Bronchial epithelial cell (primary cell): ENCODE results near the gene PRMT7. TPM values are rescaled to one million over a fixed set of nuclear protein-coding genes. Genes with fewer than 3 reads are reported as not detected.

Experiments used
- DNase-seq: peaks from one replicate; pipeline ENCODE4 v3.0.0-alpha.2; 2010; ENCODE audit warnings: low read depth
- FAIRE-seq: peaks from 2 replicates; lab custom pipeline; 2011; peaks lifted over from hg19 to GRCh38; lab: Jason Lieb, UNC
- H3K27me3 ChIP-seq: 2 replicates; pipeline ENCODE4 v1.5.1; 2011; ENCODE audit warnings: low read length; ENCODE audit not compliant: control insufficient read depth, insufficient read depth
- H3K36me3 ChIP-seq: 2 replicates; pipeline ENCODE4 v1.5.1; 2011; ENCODE audit warnings: low read length; ENCODE audit not compliant: control insufficient read depth, insufficient read depth
- H3K4me3 ChIP-seq: 2 replicates; pipeline ENCODE4 v1.5.1; 2011; ENCODE audit warnings: mild to moderate bottlenecking, low read depth, low read length, control low read depth
- total RNA-seq: library from RNA; depleted of rRNA; stranded (reverse); fragments of >200 nt; gene quantifications from 2 replicates; pipeline ENCODE4 v1.2.1, GENCODE V29; 2014
- TF ChIP-seq, protein P1 (sequence below): IDR thresholded peaks from 2 replicates; pipeline ENCODE4 v1.5.1; 2011; ENCODE audit warnings: mild to moderate bottlenecking, moderate library complexity, low read length, control low read depth, inconsistent platforms; ENCODE audit not compliant: insufficient read depth, severe bottlenecking

Gene PRMT7
- total RNA-seq, 1 donor from 2014 or later = 36.9 TPM

DNA sequence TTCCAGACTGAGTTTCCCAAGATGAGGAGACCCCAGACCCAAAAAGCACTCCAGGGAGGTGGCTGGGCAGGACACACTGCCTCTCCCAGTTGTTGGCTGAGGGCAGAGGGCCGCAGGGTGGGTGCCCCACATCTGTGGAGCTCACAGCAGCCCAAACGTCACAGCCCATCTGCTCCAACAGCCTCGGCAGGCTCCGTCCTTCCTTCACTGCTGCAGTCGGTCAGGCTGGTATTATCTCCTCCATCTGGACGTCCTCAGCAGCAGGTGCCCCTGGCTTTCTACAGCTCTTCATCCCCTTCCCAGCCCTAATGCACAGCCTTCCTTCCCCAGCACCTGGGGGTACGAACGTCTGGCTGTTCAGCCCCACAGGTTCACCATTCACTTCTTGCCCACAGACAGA is 55.2 kb downstream of the PRMT7 start:
- Histone ChIP-seq H3K27me3 (peaks cover 17% of the 10 kb centered on the region), H3K4me3 (no peak overlapping the region), H3K36me3 (no peaks in the 10 kb centered on the region)
- DNase-seq = no peak
- no peak for FAIRE-seq
- TF ChIP-seq, protein P1, sequence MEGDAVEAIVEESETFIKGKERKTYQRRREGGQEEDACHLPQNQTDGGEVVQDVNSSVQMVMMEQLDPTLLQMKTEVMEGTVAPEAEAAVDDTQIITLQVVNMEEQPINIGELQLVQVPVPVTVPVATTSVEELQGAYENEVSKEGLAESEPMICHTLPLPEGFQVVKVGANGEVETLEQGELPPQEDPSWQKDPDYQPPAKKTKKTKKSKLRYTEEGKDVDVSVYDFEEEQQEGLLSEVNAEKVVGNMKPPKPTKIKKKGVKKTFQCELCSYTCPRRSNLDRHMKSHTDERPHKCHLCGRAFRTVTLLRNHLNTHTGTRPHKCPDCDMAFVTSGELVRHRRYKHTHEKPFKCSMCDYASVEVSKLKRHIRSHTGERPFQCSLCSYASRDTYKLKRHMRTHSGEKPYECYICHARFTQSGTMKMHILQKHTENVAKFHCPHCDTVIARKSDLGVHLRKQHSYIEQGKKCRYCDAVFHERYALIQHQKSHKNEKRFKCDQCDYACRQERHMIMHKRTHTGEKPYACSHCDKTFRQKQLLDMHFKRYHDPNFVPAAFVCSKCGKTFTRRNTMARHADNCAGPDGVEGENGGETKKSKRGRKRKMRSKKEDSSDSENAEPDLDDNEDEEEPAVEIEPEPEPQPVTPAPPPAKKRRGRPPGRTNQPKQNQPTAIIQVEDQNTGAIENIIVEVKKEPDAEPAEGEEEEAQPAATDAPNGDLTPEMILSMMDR = no peak

DNA sequence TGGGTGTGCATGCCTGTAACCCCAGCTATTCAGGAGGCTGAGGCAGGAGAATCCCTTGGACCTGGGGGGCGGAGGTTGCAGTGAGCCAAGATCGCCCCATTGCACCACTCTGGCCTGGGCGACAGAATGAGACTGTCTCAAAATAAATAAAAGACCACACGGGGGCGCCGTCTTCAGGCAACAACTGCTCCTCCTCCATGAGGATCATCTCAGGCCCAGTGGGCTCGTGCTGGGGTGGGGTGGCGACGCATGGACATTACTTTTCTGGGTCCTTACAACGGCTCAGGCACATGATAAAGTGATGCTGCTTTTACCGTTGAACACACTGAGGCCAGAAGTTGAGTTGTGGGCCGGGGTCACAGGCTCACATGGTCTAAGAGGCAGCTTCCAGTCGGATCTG is 56.2 kb downstream of the PRMT7 start:
- Histone ChIP-seq H3K36me3 (no peaks in the 10 kb centered on the region), H3K27me3 (peaks cover 17% of the 10 kb centered on the region), H3K4me3 (no peak overlapping the region)
- TF ChIP-seq, protein P1 = peak; percentile 60
- DNase-seq = peak; percentile 13
- no peak for FAIRE-seq

GRCh38 chr16:68367440-68367839 is 56.6 kb downstream of the PRMT7 start:
- TF ChIP-seq, protein P1 = no peak
- DNase-seq (no peak), FAIRE-seq (no peak)
- no peak overlapping the region for H3K4me3 ChIP-seq
- peaks cover 17% of the 10 kb centered on the region for H3K27me3 ChIP-seq
- no peaks in the 10 kb centered on the region for H3K36me3 ChIP-seq

DNA sequence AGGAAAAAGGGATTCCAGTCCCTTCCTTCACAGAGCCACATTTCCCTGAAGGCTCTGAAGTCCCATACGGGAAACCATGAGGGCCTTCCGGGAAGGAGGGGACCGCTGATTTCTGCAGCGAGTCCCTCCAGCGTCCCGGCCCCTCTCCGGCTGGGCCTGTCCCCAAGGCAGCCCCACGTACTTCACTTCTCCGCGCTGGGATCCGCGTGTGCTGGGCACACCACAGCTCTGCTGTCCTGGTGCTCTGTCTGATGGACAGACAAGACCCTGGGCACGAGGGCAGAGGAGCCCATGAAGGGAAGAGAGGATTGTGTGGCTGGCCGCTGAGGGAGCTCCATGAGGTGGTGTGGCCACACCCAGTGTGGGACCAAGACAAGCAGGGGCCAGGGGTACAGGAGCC is 57.1 kb downstream of the PRMT7 start:
- Histone ChIP-seq H3K27me3 (peaks cover 17% of the 10 kb centered on the region), H3K4me3 (no peak overlapping the region), H3K36me3 (no peaks in the 10 kb centered on the region)
- FAIRE-seq = no peak
- TF ChIP-seq, protein P1 = no peak
- no peak for DNase-seq

DNA sequence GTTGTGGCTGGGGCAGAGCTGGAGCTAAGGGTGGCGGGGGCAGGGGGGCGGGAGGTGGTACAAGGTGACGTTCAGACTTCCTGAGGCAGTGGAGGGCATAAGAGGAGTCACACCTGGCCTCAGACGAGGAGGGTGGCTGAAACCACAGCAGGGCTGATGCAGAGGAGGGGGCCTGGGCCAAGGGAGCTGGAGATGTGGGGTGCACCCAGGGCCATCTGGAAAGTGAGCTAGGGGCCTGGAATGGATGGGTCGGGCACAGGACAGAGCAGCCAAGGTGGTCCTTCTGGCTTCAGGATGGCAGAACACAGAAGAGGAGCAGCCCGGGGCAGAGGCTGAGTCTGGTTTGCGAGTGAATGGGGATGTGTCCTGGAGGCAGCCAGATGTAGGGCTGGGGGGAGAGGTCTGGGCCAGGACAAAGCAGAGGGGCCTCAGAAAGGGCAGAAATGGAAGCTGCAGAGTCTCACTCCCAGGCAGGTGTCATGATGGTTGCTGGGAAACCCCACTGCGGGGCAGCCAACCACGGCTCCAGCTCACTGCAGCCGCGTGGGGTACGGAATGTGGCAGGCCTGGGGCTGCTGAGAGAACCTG is 57.6 kb downstream of the PRMT7 start:
- peaks cover 16% of the 10 kb centered on the region for H3K27me3 ChIP-seq
- no peak for FAIRE-seq

DNA sequence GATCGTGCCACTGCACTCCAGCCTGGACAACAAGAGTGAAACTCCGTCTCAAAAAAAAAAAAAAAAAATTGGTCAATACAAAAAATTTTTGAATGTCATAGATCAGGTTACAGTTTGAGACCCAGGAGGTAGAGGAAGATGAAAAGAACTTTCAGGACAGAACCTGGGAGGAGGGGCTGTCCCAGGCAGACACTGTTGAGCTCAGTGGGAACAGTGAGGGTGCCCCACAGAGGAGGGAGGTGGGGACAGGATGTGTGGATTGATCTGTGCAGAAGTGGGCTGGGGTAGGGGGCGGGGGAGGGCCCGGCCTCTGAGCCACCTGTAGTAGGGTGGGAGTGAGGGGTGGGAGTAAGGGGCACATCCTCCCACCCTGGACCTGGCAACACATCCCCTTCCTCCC is 58.3 kb downstream of the PRMT7 start:
- no peak for FAIRE-seq
- no peaks in the 10 kb centered on the region for H3K36me3 ChIP-seq

More for the DNA sequence above, 57.6 kb downstream of the PRMT7 start:
- Histone ChIP-seq H3K36me3 (no peaks in the 10 kb centered on the region), H3K4me3 (no peak overlapping the region)
- no peak for DNase-seq
- TF ChIP-seq, protein P1 = no peak

More for the DNA sequence above, 58.3 kb downstream of the PRMT7 start:
- Histone ChIP-seq H3K27me3 (peaks cover 10% of the 10 kb centered on the region), H3K4me3 (no peak overlapping the region)
- TF ChIP-seq, protein P1 = no peak
- no peak for DNase-seq
